Measurements from ENCODE around the gene KIR2DL4.
"Not testable (repeated sequence)": the region's sequence is repeated elsewhere in the genome, so short reads cannot be mapped to it uniquely, and the experiment has no call there.

The KIR2DL4 gene

GRCh38 chr19:54804101-54804500 lies 691 bp downstream of the KIR2DL4 start:
- Histone ChIP-seq H3K4me3 (ENCODE audit: low read depth, low read length) (no peak overlapping the region), H3K27ac (no peak overlapping the region), H3K27me3 (replicated peaks) (no peaks in the 10 kb centered on the region), H3K36me3 (replicated peaks) (no peaks in the 10 kb centered on the region)
- DNase-seq = no peak
- in situ Hi-C loops (cut with HindIII; ENCODE audit: low pct_ligation_motif_present, low sequenced_read_pairs) = no loop called here
- no peak for TF ChIP-seq CTCF (IDR thresholded peaks at IDR 0.05; ENCODE audit: low read depth, low read length, missing control alignments)

- Histone ChIP-seq H3K27ac (no peak overlapping the region), H3K4me3 (ENCODE audit: low read depth, low read length) (no peak overlapping the region), H3K36me3 (replicated peaks) (no peaks in the 10 kb centered on the region), H3K27me3 (replicated peaks) (no peaks in the 10 kb centered on the region)
- no peak for TF ChIP-seq CTCF (IDR thresholded peaks at IDR 0.05; ENCODE audit: low read depth, low read length, missing control alignments)
- in situ Hi-C loops (cut with HindIII; ENCODE audit: low pct_ligation_motif_present, low sequenced_read_pairs) = no loop called here
- DNase-seq = no peak
Measured at GRCh38 chr19:54804571-54804970, 1.2 kb downstream of the KIR2DL4 start.

GRCh38 chr19:54805665-54806515 lies 2.5 kb downstream of the KIR2DL4 start:
- no peak for TF ChIP-seq CTCF (IDR thresholded peaks at IDR 0.05; ENCODE audit: low read depth, low read length, missing control alignments)
- DNase-seq = no peak
- H3K36me3 ChIP-seq (replicated peaks) = no peaks in the 10 kb centered on the region
- no peak overlapping the region for H3K4me3 ChIP-seq (ENCODE audit: low read depth, low read length)
- H3K27me3 ChIP-seq (replicated peaks) = no peaks in the 10 kb centered on the region
- no peak overlapping the region for H3K27ac ChIP-seq
- in situ Hi-C loops (cut with HindIII; ENCODE audit: low pct_ligation_motif_present, low sequenced_read_pairs) = no loop called here

- in situ Hi-C loops (cut with HindIII; ENCODE audit: low pct_ligation_motif_present, low sequenced_read_pairs) = no loop called here
- DNase-seq = no peak
- Histone ChIP-seq H3K27me3 (replicated peaks) (no peaks in the 10 kb centered on the region), H3K27ac (no peak overlapping the region), H3K4me3 (ENCODE audit: low read depth, low read length) (no peak overlapping the region), H3K36me3 (replicated peaks) (no peaks in the 10 kb centered on the region)
- no peak for TF ChIP-seq CTCF (IDR thresholded peaks at IDR 0.05; ENCODE audit: low read depth, low read length, missing control alignments)
Measured at GRCh38 chr19:54806516-54806838, 3.1 kb downstream of the KIR2DL4 start.

- H3K4me3 ChIP-seq (ENCODE audit: low read depth, low read length); H3K27ac ChIP-seq; in situ Hi-C loops (cut with HindIII; ENCODE audit: low pct_ligation_motif_present, low sequenced_read_pairs); DNase-seq; H3K36me3 ChIP-seq (replicated peaks); H3K27me3 ChIP-seq (replicated peaks): not testable (repeated sequence)
Measured at GRCh38 chr19:54814571-54814970, 11.2 kb downstream of the KIR2DL4 start.

GRCh38 chr19:54816251-54816650 lies 12.8 kb downstream of the KIR2DL4 start, which contains the start of gene KIR3DL1:
Gene KIR3DL1 (plus strand): TSS chr19:54816468.
- H3K4me3 ChIP-seq (ENCODE audit: low read depth, low read length); DNase-seq; in situ Hi-C loops (cut with HindIII; ENCODE audit: low pct_ligation_motif_present, low sequenced_read_pairs); H3K27ac ChIP-seq; H3K27me3 ChIP-seq (replicated peaks); H3K36me3 ChIP-seq (replicated peaks): not testable (repeated sequence)
